Transverse colon (tissue), 4 donors: Measurements from ENCODE around the gene DAGLB. TPM values are rescaled to one million over a fixed set of nuclear protein-coding genes. Genes with fewer than 3 reads are reported as not detected.
"Not testable (repeated sequence)": the region's sequence is repeated elsewhere in the genome, so short reads cannot be mapped to it uniquely, and the experiment has no call there.

Source experiments
- DNase-seq: peaks from one replicate; pipeline ENCODE4 v3.0.0-alpha.2; 2019
- H3K27ac ChIP-seq, 4 donors: fragments of 200-600 bp; sonication (generic); 2 replicates each; pipeline ENCODE4 v1.5.1; 2016 to 2018; ENCODE audit warnings: inconsistent platforms in 4 of 4
- H3K27me3 ChIP-seq: fragments of 200-600 bp; sonication (generic); 2 replicates; pipeline ENCODE4 v1.5.1; 2017; ENCODE audit warnings: inconsistent platforms
- H3K36me3 ChIP-seq, 4 donors: fragments of 200-600 bp; sonication (generic); 2 replicates each; pipeline ENCODE4 v1.5.1; 2017 to 2019; ENCODE audit warnings: inconsistent platforms in 4 of 4
- H3K4me1 ChIP-seq, 4 donors: fragments of 200-600 bp; sonication (generic); 2 replicates each; pipeline ENCODE4 v1.5.1; 2017 to 2020; ENCODE audit warnings: inconsistent platforms in 4 of 4
- H3K4me3 ChIP-seq, 4 donors: fragments of 200-600 bp; sonication (generic); 1 replicate in 1 of 4; 2 replicates in 3 of 4; pipeline versions ENCODE4 v1.5.1 to v1.6.1; 2017 to 2019; ENCODE audit warnings: inconsistent platforms in 4 of 4
- H3K9me3 ChIP-seq, 2 donors: fragments of 200-600 bp; sonication (generic); 2 replicates each; pipeline ENCODE4 v1.5.1; 2017 to 2019; ENCODE audit warnings: inconsistent platforms in 2 of 2
- EP300 ChIP-seq: sonication (generic); formaldehyde crosslinking; IDR thresholded peaks from one replicate; pipeline ENCODE4 v1.6.1; 2017; ENCODE audit warnings: antibody characterized with exemption, low read depth
- POLR2A ChIP-seq: fragments of 450-650 bp; IDR thresholded peaks from one replicate; pipeline ENCODE4 v1.6.1; 2016; ENCODE audit warnings: antibody characterized with exemption, mild to moderate bottlenecking, moderate library complexity
- POLR2AphosphoS5 ChIP-seq, 3 donors: sonication (generic); formaldehyde crosslinking; IDR thresholded peaks; one replicate each; pipeline ENCODE4 v1.6.1; 2016; ENCODE audit warnings: antibody characterized with exemption in 3 of 3
- WGBS, 2 donors: methylation state at CpG; one replicate each; pipeline ENCODE4 v1.1.5; 2018; ENCODE audit warnings: low coverage in 1 of 2; 5-methylcytosine and 5-hydroxymethylcytosine counted together
- in situ Hi-C, 4 donors: fragments of 200-750 bp; cut with MboI; loops; one replicate each; pipeline versions ENCODE4 v1.15.0 to v1.15.1; 2017; ENCODE audit warnings: low sequenced_read_pairs in 3 of 4, low pct_ligation_motif_present in 1 of 4, low pct_unique_long_range_greater_than_20kb in 1 of 4
- intact Hi-C: fragments of 100-400 bp; cut with DNase I; formaldehyde crosslinking; loops from one replicate; pipeline ENCODE4 v1.15.1; 2023; ENCODE audit warnings: low total_unique reads
- total RNA-seq, 4 donors: library from RNA; depleted of rRNA; stranded (reverse); fragments of >200 nt; gene quantifications; one replicate each; pipeline ENCODE4 v1.1.0, GENCODE V29; 2016
- TF ChIP-seq, protein P1 (sequence below), 5 experiments: fragments of 200-600 bp in 3 of 5; fragments of 450-650 bp in 2 of 5; sonication (generic) in 3 of 5; IDR thresholded peaks; 1 replicate in 2 of 5; 2 replicates in 3 of 5; pipeline ENCODE4 v1.5.1; 2016 to 2017; ENCODE audit warnings: antibody characterized with exemption in 5 of 5, inconsistent platforms in 3 of 5, mild to moderate bottlenecking in 2 of 5, moderate library complexity in 1 of 5

Gene DAGLB
- total RNA-seq, 4 donors from 2014 or later = 5.2 to 59.1 (median 24.3) TPM

DNA sequence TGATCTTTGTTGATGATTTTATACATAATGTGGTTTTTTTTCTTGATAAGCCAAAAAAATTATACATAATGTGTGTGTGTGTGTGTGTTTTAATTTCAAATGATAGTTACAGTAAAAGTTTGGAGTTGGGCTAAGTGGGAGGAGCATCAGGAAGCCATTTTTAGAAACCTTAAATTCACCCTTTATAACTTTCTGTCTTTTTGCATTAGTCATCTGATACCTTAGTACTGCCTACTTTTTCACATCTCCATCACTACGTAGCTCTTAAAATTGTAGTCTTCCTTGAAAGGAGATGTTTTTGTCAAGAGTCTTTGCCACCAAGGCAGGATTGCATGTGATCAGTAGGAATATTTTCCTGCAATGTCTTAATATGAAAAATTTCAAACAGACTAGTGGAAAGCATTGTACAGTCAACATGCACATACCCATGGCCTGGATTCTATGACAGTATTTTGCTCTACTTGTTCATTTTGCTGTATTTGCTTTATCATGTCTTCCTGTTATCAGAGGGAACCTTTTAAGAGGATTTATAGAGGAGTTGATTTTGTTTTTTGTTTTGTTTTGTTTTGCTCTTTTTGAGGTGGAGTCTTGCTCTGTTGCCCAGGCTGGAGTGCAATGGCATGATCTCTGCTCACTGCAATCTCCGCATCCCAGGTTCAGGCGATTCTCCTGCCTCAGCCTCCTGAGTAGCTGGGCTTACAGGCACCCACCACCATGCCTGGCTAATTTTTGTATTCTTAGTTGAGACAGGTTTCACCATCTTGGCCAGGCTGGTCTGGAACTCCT lies 67.3 kb downstream of the DAGLB start:
- intact Hi-C loops (no loop called here), in situ Hi-C loops (no loop called here)
- DNase-seq = no peak
- H3K4me1 ChIP-seq = peaks cover 45 to 100% (median 89%) of the 10 kb centered on the region in 4 donors
- TF ChIP-seq POLR2A (no peak), EP300 (no peak), POLR2AphosphoS5 (IDR thresholded peaks at IDR 0.05) (no peak)
- TF ChIP-seq, protein P1, sequence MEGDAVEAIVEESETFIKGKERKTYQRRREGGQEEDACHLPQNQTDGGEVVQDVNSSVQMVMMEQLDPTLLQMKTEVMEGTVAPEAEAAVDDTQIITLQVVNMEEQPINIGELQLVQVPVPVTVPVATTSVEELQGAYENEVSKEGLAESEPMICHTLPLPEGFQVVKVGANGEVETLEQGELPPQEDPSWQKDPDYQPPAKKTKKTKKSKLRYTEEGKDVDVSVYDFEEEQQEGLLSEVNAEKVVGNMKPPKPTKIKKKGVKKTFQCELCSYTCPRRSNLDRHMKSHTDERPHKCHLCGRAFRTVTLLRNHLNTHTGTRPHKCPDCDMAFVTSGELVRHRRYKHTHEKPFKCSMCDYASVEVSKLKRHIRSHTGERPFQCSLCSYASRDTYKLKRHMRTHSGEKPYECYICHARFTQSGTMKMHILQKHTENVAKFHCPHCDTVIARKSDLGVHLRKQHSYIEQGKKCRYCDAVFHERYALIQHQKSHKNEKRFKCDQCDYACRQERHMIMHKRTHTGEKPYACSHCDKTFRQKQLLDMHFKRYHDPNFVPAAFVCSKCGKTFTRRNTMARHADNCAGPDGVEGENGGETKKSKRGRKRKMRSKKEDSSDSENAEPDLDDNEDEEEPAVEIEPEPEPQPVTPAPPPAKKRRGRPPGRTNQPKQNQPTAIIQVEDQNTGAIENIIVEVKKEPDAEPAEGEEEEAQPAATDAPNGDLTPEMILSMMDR (IDR thresholded peaks at IDR 0.05) = no peak
- WGBS, 2 donors = 30 to 85% methylated on average over 1 to 3 of the region's 3 CpGs
- H3K27ac ChIP-seq = peak overlapping the region; percentile 23 to 98 (median 65)
- H3K4me3 ChIP-seq = no peak overlapping the region
- no peaks in the 10 kb centered on the region for H3K9me3 ChIP-seq
- no peaks in the 10 kb centered on the region for H3K27me3 ChIP-seq
- peaks cover 0 to 10% (median 2%) of the 10 kb centered on the region in 4 donors for H3K36me3 ChIP-seq

DNA sequence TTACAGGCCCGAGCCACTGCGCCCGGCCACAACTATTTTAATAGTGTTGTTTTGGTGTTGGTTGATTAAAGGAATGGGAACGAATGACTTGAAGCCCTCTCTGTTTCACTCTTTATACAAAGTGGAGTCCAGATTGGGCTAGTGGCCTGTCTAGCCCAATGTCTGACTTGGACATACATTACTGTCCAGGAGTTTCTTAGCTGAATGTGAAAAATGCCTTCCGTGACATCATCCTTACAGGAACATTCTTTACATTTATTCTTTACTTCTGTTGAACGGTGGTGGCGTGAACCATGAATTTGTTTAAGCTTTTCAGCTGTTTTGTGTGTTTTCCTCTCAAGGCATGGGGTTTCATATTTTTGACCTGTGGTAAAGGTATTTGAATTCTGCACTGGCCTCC lies 67.9 kb downstream of the DAGLB start:
- H3K27ac ChIP-seq = peak overlapping the region; percentile 23 to 98 (median 38)
- WGBS, 2 donors = 85 to 90% methylated on average over 7 of the region's 7 CpGs
- in situ Hi-C loops (no loop called here), intact Hi-C loops (no loop called here)
- TF ChIP-seq, protein P1 (IDR thresholded peaks at IDR 0.05) = no peak
- no peak for TF ChIP-seq POLR2A
- no peak for TF ChIP-seq POLR2AphosphoS5 (IDR thresholded peaks at IDR 0.05)
- no peak for TF ChIP-seq EP300
- no peaks in the 10 kb centered on the region for H3K27me3 ChIP-seq
- no peaks in the 10 kb centered on the region for H3K9me3 ChIP-seq
- H3K4me3 ChIP-seq = no peak overlapping the region
- peaks cover 41 to 93% (median 83%) of the 10 kb centered on the region in 4 donors for H3K4me1 ChIP-seq
- H3K36me3 ChIP-seq = peaks cover 0 to 10% (median 2%) of the 10 kb centered on the region in 4 donors
- no peak for DNase-seq

DNA sequence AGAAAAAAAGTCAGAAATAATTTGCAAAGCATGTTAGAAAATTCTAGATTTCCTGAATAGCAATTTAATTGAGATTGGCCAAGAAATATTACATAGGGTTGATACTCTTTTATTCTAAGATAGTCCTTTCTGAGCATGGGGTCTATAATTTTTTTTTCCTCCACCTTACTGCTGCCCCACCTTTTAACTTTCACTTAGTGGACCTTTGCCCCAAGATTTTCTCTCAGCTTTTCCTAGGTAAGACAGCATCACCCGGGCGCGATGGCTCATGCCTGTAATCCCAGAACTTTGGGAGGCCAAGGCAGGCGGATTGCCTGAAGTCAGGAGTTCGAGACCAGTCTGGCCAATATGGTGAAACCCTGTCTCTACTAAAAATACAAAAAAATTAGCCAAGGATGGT lies 69.2 kb downstream of the DAGLB start:
- in situ Hi-C loops = not testable (repeated sequence)
- WGBS, 2 donors = 72 to 86% methylated on average over 4 to 5 of the region's 5 CpGs

DNA sequence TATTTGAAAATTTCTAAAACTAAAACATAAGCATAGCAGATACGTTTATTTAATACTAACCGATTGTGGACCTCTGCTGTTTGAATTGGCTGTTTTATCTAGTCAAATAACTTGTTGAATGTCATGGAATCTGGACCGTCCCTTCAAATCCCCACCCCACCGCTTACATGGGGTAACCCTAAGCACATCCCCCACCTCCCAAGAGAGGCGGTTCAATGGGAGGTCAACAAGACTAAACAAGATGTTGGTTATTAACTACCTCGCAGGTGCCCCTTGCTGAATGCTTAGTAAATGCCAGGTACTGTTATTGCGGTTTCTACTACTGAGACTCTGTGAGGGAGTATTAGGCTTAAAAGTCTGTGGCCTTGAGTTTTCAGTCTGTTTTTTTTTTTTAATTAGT lies 70.9 kb downstream of the DAGLB start:
- intact Hi-C loops (no loop called here), in situ Hi-C loops (no loop called here)
- 72 to 73% methylated on average over 4 to 7 of the region's 7 CpGs for WGBS, 2 donors
- no peak for DNase-seq
- H3K9me3 ChIP-seq = no peaks in the 10 kb centered on the region
- no peaks in the 10 kb centered on the region for H3K27me3 ChIP-seq
- H3K4me1 ChIP-seq = peaks cover 30 to 68% (median 55%) of the 10 kb centered on the region in 4 donors
- peak overlapping the region in 1 of 4 donors; percentile 74 for H3K4me3 ChIP-seq
- H3K36me3 ChIP-seq = peaks cover 0 to 10% (median 2%) of the 10 kb centered on the region in 4 donors
- peak overlapping the region; percentile 26 to 98 (median 43) for H3K27ac ChIP-seq
- TF ChIP-seq, protein P1 (IDR thresholded peaks at IDR 0.05) = no peak
- TF ChIP-seq EP300 = no peak
- TF ChIP-seq POLR2A = no peak
- no peak for TF ChIP-seq POLR2AphosphoS5 (IDR thresholded peaks at IDR 0.05)

More for the DNA sequence above, 69.2 kb downstream of the DAGLB start:
- H3K27me3 ChIP-seq, H3K4me3 ChIP-seq, intact Hi-C loops, DNase-seq, H3K9me3 ChIP-seq: not testable (repeated sequence)
- peaks cover 30 to 85% (median 72%) of the 10 kb centered on the region in 4 donors for H3K4me1 ChIP-seq
- peak overlapping the region; percentile 26 to 98 (median 43) for H3K27ac ChIP-seq
- peaks cover 0 to 10% (median 2%) of the 10 kb centered on the region in 4 donors for H3K36me3 ChIP-seq
